Fibroblast of upper back skin (primary cell): ENCODE data around the gene C2orf42.
"Not testable (repeated sequence)": the region's sequence is repeated elsewhere in the genome, so short reads cannot be mapped to it uniquely, and the experiment has no call there.

ENCODE experiments used
- DNase-seq: peaks from one replicate; pipeline ENCODE4 v3.0.0-alpha.2; 2013

Gene C2orf42

DNA sequence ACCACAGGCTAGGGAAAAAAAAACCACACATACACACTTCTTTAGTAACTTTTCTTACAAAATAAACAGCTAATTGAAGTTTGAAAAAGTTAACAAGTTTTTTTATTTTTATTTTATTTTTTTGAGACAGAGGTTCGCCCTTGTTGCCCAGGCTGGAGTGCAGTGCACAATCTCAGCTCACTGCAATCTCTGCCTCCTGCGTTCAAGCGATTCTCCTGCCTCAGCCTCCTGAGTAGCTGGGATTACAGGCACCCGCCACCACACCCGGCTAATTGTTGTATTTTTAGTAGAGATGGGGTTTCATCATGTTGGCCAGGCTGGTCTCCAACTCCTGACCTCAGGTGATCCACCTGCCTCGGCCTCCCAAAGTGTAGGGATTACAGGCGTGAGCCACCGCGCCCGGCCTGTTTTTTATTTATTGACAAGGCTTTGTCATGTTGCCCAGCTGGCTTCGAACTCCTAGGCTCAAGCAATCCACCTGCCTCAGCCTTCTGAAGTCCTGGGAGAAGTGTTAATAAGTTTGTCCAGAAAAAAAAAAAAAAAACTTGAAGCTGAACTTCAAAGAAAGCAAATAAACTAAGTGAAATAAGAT, 21.1 kb downstream of the C2orf42 start:
- DNase-seq = not testable (repeated sequence)

DNA sequence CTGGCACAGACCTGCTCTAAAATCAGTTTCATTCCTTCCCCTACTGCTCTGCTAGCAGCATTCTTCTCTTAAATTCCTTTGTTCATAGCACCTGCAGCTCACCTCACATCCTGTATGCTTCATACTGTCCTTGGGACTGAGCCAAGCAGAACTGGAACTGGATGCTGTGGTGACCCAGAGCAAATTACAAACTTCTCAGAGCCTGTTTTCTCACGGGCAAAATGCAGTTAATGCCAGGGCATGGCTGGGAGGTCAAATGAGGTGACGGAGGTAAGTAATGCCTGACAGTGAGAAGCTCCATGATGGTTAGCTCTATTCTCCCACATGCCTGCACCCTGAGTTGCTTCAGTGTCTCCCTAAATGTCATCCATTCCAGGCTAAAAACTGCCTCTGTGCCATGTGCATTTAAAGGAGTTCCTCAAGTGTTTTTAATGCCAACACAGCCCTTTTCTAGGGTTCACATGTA, 29.7 kb downstream of the C2orf42 start:
- DNase-seq = no peak

DNA sequence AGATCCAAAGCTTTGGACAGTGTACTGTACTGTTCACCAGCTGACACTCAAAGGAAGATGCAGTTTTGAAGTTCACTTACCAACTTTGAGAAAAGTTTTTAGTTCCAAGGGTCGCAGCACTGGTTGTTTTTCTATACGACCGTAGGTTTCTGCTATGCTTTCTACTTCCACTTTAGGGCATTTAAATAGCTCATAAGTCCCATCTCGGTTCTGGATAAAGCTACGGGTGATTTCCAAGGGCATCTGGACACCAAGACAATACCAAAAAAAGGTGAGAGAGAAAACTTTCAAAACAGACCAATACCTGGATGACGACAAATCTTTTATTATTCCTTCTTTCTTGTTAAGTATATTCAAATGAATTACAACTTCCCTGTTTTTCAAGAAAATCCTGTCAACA, 30.3 kb downstream of the C2orf42 start:
- DNase-seq = no peak

DNA sequence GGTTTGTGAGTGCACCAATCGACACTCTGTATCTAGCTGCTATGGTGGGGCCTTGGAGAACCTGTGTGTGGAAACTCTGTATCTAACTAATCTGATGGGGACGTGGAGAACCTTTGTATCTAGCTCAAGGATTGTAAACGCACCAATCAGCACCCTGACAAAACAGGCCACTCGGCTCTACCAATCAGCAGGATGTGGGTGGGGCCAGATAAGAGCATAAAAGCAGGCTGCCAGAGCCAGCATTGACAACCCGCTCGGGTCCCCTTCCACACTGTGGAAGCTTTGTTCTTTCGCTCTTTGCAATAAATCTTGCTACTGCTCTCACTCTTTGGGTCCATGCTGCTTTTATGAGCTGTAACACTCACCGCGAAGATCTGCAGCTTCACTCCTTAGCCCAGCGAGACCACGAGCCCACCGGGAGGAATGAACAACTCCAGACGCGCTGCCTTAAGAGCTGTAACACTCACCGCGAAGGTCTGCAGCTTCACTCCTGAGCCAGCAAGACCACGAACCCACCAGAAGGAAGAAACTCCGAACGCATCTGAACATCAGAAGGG, 41.6 kb downstream of the C2orf42 start:
- DNase-seq = not testable (repeated sequence)

DNA sequence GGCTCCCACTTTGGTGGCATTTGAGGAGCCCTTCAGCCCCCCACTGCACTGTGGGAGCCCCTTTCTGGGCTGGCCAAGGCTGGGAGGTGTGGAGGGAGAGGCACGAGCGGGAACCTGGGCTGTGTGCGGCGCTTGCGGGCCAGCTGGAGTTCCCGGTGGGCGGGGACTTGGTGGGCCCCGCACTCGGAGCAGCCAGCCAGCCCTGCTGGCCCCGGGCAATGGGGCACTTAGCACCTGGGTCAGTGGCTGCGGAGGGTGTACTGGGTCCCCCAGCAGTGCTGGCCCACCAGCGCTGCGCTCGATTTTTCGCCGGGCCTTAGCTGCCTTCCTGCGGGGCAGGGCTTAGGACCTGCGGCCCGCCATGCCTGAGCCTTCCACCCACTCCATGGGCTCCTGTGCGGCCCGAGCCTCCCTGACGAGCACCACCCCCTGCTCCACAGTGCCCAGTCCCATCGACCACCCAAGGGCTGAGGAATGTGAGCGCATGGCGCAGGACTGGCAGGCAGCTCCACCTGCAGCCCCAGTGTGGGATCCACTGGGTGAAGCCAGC, 42.5 kb downstream of the C2orf42 start:
- DNase-seq = not testable (repeated sequence)

DNA sequence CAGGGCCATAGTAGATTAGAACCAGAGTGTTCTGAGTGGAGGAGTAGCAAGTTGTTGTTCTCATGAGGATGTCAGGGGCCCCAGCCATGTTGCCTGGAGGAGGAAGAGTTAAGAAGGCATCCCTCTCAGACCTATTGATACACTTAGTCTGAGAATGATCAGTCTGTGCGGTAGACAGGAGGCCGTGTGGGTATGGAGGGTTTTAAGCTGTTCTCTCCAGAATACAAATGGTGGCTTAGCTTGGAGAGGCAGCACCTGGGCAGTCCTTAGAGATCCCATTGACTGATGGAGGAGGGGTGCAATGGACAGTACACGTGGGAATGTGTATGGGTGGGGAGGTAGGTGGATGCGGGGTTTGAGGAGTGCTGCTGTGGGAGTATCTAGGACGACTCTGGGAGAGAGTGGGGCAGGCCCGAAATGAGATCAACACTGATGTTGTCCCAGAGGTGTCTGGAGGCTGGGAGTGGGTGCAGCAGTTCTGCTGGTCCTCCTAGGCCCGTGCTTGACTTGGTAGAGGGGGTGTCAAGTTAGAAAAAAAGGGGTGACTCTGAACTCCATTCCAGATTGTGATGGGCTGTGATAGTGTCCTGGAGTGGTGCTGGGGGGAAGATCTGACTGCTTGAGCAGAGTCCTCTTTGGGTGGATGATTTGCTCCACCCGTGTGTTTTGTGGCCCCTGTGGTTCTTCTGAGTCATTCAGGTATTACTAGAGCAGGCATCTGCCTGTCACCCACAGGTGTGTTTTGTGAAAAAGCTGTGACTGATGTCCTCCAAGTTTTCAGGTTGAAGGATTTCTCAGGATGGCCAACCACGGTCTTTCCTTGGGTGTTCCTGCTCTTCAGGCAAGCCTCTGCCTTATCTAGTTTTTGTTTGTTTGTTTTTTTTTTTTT, 44.7 kb downstream of the C2orf42 start:
- DNase-seq = no peak

DNA sequence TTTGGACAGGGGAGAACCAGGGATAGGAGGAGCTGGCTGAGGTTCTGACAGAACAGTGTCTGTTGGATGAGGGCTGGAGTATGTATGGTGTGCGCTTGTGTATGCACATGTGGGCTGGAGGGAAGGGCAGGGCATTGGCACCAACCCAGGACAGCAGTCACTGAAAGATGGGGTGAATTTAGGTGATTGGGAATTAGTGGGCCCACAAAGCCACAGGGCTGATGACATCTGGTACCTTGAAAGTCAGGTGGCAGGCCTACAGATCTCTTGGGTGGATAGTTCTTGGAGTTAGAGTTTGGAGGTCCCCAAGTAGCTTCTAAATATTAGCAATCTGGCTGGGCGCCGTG, 45.7 kb downstream of the C2orf42 start:
- DNase-seq = no peak

DNA sequence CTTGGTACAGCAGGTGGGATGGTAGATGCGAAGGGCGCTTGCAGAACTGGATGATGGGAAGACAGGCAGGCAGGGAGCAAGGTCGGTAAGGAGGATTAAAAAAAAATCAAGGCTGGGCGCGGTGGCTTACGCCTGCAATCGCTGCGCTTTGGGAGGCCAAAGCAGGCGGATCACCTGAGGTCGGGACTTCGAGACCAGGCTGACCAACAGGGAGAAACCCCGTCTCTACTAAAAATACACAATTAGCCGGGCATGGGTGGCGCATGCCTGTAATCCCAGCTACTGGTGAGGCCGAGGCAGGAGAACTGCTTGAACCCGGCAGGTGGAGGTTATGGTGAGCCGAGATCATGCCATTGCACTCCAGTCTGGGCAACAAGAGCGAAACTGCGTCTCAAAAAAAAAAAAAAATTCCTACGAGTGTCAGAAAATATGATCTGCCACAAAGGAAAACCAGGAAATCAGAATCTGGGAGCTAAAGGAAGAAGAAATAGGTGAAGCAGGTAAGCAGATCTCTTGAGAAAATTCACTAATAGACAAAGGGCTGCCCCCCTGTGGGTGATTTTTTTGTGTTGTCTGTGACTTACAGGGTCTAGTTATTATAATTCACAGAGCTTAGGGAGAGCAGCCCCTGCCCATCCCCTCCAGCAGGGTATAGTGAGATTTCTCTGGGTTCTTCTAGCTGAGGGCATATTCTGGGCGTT, 46.2 kb downstream of the C2orf42 start:
- DNase-seq = no peak

DNA sequence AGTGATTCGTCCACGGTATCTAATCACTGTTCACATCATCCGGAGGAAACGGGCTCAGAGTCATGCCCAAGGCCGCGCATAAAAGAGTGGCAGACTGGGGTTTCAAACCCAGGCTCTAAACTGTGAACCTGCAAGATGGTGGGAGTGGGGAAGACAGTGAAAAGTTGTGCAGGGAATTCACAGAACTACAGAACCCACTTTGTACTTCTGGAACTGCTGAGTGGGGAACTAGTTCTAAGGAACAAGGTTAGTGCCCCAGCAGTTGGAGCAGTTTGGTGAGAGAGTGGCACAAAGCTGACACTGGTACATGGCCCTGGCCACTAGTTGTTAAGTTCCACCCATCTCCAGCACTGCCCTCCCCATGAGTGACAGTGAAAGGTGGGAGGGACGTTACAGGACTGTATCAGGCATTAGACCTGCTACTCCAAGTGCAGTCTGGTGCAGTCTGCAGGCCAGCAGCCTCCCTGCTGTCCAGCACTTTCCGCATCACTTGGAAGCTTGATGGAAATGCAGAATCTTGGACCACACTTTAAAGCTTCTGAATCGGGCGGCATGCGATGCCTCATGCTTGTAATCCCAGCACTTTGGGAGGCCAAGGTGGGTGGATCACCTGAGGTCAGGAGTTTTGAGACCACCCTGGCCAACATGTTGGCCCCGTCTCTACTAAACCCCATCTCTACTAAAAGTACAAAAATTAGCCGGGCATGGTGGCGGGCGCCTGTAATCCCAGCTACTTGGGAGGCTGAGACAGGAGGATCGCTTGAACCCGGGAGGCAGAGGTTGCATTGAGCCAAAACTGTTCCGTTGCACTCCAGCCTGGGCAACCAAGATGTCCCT, 47.3 kb downstream of the C2orf42 start:
- no peak for DNase-seq

DNA sequence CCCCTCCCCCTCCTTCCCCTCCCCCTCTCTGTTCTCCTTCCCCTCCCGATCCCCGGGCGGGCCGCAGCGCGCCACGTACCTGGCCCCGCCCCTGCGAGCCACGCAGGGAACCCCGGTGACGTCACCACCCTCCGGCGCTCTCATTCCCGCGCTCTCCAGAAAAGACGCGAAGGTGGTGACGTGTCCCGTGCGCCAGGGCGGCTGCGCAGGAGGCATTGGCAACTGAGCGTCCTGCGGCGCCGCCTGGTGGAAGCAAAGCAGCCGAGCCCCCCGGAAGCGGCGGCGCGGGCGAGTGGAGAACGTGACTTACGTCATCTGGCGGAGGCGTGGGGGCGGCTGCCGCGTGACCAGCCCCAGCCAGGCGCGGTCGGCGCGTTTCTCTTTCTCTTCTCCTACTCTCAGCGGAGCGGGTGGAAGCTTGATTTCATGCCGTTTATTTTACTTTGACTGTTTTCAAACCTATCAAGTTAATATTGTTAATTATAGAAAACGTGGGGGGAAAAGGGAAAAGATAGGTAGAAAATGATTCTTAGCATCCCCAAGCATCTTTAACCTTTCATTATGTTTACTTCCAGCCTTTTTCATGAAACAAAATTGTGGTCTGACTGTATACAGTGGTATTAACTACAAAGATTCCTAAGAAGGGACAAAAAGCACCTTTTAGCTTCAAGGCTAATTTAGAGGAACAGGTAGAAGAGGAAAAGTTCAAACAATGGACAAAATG, 48.1 kb downstream of the C2orf42 start:
- DNase-seq = peak; percentile 99

DNA sequence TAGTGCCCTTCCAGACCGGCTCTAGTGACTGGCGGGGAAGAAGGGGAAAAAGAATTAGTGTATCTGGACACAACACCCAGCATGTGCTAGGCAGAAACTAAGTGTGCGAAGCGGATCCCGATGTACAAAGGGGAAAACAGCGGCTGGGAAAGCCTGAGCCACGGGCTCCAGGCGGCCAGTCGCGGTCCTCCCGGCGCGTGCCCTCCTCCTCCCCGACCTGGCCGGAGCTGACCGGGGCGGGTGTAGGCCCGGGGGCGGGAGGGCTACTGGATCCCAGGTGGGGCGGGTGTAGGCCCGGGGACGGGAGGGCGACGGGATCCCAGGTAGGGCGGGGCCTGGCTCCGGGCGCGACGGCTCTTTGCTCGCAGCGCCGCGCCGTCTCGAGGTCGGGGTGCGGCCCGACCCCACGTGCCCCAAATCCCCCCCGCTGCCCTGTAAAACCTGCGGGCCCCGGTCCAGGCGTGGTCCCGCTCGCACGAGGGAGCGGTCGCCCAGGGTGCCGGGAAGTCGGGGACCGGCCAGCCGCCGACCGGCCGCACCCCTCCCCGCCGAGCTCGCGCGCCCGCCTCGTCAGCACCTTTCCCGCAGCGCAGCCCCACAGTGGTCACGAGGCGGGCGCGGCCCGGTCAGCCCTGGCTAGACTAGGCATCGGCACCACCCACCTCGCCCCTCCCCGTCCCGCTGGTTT, 48.8 kb downstream of the C2orf42 start:
- no peak for DNase-seq

DNA sequence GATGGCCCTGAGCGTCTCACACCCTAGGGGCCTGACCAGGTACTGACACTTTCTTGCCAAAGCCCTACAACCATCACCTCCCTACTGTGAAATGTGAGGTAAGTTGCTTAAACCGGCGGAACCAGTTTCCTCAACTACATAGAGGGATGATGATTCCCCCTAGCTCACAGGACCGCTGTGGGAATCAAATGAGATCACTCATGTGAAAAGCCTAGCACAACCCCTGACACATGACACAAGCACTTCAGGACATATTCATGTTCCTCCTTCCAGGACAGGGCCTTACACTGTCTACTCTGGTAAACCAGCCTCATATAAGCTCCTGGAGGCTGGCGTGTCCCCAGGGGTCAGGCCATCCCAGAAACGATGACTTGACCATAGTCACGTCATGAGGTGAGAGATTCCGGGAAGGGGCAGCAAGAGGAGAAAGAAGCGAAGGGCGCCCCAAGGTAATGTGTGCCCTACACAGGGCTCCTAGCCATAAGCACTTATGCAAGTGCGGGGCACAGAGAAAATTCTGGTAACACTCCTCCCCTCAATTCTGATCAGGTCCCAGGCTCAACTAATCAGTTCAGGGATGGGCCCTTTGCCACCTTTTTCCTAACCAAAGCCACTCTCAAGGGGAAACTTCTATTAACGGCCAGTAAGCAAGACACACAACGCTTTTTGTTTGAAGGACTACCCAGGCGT, 49.5 kb downstream of the C2orf42 start:
- DNase-seq = no peak

DNA sequence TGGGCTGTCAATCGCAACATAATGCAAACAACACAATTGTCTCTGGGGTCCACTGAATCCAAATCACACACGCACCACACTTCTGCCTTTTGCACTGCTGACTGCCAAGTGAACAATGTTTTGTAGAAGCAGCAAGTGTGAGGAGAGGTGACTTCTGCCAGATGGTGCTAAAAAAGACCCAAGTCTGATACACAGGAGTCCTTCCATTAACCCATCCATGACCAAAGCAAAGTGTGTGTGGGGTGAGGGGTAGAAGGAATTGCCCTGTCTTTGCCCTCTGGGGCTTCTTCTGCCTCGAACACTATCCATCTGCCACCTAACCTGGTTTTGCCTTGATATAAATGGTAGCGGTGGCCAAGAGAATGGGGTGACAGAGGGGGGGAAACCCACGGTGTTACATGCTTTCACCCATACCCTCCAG, 50.0 kb downstream of the C2orf42 start:
- DNase-seq = no peak

DNA sequence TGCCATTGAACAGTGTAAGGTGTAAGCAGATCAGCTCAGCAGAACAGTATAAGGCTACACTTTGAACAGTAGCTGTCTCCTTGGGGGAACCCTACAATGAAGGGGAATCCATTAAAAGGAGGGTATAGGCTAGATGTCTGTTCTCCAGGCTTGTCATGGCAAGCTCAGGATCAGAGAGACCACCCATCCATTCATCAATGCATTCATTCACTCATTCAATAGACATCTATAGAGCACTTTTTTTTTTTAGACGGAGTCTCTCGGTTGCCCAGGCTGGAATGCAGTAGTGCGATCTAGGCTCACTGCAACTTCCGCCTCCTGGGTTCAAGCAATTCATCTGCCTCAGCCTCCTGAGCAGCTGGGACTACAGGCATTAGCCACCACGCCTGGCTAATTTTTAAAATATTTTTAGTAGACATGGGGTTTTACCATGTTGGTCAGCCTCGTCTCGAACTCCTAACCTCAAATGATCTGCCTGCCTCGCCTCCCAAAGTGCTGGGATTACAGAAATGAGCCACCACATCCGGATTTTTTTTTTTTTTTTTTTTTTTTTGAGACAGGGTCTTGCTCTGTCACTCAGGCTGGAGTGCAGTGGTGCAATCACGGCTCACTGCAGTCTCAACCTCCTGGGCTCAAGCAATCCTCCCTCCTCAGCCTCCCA, 56.4 kb downstream of the C2orf42 start:
- not testable (repeated sequence) for DNase-seq

DNA sequence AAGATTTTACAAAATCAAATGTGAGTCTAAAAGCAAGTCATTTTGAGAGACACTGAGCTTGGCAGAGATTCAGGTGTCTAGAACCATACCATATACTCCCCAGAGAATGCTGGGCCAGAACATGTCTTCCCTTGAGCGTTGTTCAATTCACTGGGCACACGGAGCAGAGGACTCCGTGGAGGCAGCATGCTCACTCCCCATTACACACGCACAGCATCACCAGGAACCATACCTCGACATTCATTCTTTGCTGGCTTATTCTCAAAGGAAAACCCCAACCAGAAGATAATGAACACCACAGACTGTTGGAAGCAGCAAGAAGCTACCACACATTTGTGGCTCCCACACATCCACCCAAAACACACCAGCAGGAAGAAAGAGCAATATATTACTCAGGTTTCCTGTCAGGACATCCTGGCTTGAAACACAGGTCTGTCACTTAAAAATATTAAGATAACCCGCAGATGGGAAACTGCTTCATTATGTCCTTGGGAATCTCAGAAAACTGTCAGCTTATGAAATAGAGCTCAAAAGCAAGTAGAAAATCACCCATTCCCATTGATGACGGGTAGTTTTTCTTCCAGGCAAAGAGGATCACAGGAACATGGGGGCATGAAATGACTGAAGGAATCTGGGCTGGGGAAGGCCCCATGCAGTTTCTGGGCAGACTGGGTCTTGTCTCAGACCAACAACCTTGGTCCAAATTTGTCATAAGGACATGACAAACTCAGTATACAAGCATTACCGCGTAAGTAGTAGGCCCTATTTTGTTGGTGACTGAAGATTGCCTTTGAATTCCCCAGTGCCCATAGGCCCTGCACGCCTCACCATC, 57.1 kb downstream of the C2orf42 start:
- DNase-seq = peak; percentile 43

DNA sequence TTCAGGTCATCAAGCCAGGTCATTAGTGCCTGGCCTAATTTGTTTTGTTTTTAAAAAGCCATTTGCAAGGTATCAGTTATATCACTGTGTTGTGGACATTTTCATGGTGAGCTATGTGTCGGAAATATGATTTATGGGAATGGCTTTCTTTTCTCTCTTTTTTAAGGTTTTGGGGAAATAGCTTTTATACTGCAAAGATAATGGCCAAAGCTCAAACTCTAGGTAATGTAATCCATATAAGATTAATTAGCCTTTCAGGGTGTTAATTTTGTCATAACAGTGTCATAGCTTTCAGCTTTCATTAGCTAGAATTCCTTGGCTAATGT, 57.7 kb downstream of the C2orf42 start:
- no peak for DNase-seq

DNA sequence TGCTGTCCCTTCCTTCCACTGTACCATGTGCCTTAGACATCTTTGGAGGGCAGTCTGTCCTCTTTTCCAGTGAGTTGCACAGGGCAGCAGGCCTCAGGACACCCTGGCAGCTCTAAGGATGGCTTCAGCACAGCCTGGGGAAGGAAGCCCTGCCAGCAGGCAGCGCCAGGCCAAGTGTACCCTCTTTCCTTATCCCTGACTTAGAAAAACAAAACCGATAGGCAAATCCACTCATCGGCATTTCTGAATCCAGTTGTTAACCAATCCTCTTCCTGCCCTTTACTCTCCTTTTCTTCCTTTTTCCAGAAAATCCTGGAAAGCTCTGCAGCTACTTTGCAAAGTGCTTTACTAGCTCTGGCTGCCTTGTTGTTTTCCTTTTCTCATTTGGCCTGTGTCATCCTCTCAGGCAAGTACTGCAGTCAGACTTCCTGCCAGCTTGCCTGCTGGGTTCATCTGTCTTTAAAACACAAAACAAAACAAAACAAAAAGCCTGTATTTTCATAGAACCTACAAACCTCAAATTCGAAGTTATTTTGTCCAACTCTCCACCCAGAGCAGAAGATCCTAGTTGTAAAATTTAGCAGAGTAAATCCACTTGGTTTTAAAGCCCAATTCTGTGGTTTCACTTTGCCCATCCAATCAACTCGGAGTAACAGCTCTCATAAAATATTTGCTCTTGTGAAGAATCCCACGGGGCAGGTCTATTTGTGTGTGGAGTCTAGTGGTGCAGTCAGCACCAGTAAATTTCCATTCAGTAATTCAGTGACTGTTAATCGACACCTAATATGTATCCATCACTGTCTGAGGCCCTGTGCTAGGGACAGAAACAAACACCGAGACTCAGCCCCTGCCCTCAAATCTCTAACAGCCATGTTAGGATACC, 58.3 kb downstream of the C2orf42 start:
- DNase-seq = peak; percentile 55
